BE2C (cell line): ENCODE measurements around the gene AGBL4.

Experiments used
- DNase-seq: peaks from one replicate; pipeline ENCODE4 v3.0.0-alpha.2; 2020
- H3K27me3 ChIP-seq: fragments of 250-450 bp; sonication (Bioruptor Pico); 2 replicates; pipeline ENCODE4 v1.5.1; 2020; ENCODE audit warnings: mild to moderate bottlenecking
- H3K36me3 ChIP-seq: fragments of 250-450 bp; sonication (Bioruptor Pico); 2 replicates; pipeline ENCODE4 v1.5.1; 2020; ENCODE audit warnings: mild to moderate bottlenecking
- H3K4me1 ChIP-seq: fragments of 250-450 bp; sonication (Bioruptor Pico); 2 replicates; pipeline ENCODE4 v1.5.1; 2020
- H3K4me3 ChIP-seq: 2 replicates; pipeline ENCODE4 v1.5.1; 2011; ENCODE audit warnings: low read depth, low read length
- H3K9me3 ChIP-seq: fragments of 250-450 bp; sonication (Bioruptor Pico); 2 replicates; pipeline ENCODE4 v1.5.1; 2020
- TF ChIP-seq, protein P1 (sequence below): IDR thresholded peaks from 2 replicates; pipeline ENCODE4 v1.5.1; 2012; ENCODE audit warnings: mild to moderate bottlenecking, low read depth, low read length

Gene AGBL4

DNA sequence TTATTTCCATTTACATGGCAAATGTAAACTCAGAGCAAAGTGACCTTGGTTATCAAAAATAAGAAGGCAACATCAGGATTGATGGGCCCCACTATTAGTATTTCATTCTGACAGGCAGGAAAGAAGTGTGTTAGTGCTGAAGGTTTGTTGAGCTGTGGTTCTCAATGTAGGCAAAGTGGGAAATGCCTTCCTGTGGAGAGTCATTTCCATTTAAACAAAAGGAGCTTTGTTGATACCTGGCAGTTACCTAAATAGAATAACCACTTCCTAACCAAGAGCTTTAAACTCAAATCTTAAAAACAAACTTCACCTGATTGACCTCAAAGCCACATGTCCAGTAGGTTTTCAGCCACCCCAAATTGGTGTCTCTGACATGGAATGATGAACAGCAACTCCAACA lies 667.2 kb downstream of the AGBL4 start:
- TF ChIP-seq, protein P1, sequence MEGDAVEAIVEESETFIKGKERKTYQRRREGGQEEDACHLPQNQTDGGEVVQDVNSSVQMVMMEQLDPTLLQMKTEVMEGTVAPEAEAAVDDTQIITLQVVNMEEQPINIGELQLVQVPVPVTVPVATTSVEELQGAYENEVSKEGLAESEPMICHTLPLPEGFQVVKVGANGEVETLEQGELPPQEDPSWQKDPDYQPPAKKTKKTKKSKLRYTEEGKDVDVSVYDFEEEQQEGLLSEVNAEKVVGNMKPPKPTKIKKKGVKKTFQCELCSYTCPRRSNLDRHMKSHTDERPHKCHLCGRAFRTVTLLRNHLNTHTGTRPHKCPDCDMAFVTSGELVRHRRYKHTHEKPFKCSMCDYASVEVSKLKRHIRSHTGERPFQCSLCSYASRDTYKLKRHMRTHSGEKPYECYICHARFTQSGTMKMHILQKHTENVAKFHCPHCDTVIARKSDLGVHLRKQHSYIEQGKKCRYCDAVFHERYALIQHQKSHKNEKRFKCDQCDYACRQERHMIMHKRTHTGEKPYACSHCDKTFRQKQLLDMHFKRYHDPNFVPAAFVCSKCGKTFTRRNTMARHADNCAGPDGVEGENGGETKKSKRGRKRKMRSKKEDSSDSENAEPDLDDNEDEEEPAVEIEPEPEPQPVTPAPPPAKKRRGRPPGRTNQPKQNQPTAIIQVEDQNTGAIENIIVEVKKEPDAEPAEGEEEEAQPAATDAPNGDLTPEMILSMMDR, result no peak
- no peaks in the 10 kb centered on the region for H3K27me3 ChIP-seq
- H3K9me3 ChIP-seq, result no peaks in the 10 kb centered on the region

DNA sequence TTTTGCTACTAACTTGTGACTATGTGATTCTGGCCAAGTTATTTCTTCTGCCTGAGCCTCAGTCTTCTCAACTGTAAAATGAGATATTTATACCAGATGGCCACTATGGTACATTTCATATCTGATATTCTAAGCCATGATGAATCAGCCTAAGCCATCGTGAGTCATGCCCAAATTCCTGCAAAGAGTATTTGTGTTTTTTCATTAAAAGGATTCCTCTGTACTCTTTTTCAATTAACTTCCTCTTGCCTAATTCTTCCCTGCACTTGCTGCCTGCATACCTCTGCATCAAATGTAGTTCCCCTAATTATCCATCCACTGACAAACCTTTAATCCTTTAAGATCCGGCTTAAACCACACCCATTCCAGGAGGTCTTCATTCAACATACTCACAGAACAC lies 672.0 kb downstream of the AGBL4 start:
- DNase-seq, result no peak
- H3K36me3 ChIP-seq, result no peaks in the 10 kb centered on the region
- no peaks in the 10 kb centered on the region for H3K4me1 ChIP-seq
- TF ChIP-seq, protein P1, result no peak
- no peaks in the 10 kb centered on the region for H3K9me3 ChIP-seq
- no peak overlapping the region for H3K4me3 ChIP-seq
- H3K27me3 ChIP-seq, result no peaks in the 10 kb centered on the region

More for the DNA sequence above, 667.2 kb downstream of the AGBL4 start:
- DNase-seq, result no peak
- Histone ChIP-seq H3K4me1 (no peaks in the 10 kb centered on the region), H3K4me3 (no peak overlapping the region), H3K36me3 (no peaks in the 10 kb centered on the region)

DNA sequence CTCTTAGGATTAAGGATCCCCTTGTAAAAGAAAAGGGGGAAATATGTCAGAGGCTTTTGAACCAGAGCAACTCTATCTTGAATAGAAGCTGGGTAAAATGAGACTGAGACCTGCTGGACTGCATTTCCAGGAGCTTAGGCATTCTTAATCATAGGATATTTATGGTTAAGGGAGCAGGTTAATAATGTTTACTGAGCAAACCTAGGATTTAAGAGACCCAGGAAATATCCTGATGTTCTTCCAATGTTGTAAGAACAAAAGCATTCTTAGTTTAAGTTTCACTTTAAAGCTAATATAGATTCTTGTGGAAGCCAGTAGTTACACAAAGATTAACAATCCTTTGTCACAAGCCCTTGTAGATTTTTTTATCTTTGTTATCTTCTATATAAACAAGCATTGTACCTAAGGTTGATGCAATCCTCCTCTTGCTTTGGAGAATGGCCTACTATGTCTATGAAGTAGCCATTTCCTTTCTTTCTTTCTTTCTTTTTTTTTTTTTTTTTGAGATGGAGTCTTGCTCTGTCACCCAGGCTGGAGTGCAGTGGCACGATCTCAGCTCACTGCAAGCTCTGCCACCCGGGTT lies 676.9 kb downstream of the AGBL4 start:
- DNase-seq, result no peak
- H3K36me3 ChIP-seq, result no peaks in the 10 kb centered on the region
- no peaks in the 10 kb centered on the region for H3K9me3 ChIP-seq
- no peak overlapping the region for H3K4me3 ChIP-seq
- H3K4me1 ChIP-seq, result no peaks in the 10 kb centered on the region
- H3K27me3 ChIP-seq, result no peaks in the 10 kb centered on the region
- TF ChIP-seq, protein P1, result no peak

DNA sequence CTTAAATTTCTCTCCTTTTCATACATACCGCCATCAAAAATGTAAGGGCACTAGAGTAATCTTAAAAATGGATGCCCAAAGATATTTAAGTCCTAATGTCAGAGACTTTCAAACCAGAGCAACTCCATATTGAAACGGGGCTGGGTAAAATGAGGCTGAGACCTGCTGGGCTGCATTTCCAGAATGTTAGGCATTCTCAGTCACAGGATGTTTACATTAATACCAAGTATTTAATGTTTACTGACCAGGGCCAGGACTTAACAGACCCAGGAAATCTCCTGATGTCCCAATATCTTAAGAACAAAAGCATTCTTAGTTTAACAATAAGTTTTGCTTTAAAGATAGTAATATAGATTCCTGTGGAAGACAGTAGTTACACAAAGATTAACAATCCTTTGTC lies 683.2 kb downstream of the AGBL4 start:
- Histone ChIP-seq H3K27me3 (no peaks in the 10 kb centered on the region), H3K4me3 (no peak overlapping the region), H3K9me3 (no peaks in the 10 kb centered on the region), H3K36me3 (no peaks in the 10 kb centered on the region), H3K4me1 (no peaks in the 10 kb centered on the region)
- no peak for DNase-seq
- TF ChIP-seq, protein P1, result no peak

DNA sequence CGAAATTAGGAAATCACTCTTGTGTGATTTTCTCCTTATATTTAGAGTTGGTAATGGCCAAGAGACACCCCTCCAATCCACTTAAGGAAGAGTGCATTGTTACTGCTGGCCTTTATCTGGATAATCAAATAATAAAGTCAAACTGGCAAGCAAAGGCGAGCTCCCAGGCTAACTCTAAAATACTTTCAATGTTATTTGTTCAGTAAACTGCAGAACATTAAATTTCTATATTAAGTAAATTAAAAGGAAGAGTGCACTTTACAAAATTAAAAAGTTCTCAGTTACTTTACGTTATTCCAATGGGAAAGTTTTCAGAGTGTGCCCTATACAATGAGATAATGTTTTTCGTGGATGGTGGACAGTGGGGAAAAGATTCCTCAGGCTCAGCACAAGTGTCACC lies 684.7 kb downstream of the AGBL4 start:
- Histone ChIP-seq H3K4me3 (no peak overlapping the region), H3K4me1 (no peaks in the 10 kb centered on the region), H3K36me3 (no peaks in the 10 kb centered on the region), H3K9me3 (no peaks in the 10 kb centered on the region), H3K27me3 (no peaks in the 10 kb centered on the region)
- TF ChIP-seq, protein P1, result no peak
- DNase-seq, result no peak

DNA sequence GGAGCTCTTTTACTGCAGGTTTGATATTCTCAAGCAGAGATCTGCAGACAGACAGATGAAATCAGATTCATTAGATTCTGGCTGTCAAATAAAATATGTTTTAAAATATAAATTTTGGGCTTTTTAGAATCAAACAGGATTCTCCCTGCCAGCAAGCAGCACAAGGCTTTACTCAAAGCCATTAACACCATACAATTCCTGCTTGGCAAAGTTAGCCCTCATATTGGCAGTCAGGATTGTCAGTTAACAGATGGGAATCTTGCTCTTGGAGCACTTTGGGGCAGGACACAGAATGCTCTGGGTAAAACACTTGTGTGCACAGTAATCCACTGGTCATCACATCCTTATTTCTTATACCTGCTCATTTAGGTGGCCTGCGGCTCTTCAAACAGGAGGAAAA lies 686.5 kb downstream of the AGBL4 start:
- TF ChIP-seq, protein P1, result no peak
- H3K9me3 ChIP-seq, result no peaks in the 10 kb centered on the region
- DNase-seq, result no peak
- H3K4me1 ChIP-seq, result no peaks in the 10 kb centered on the region
- no peak overlapping the region for H3K4me3 ChIP-seq
- H3K36me3 ChIP-seq, result no peaks in the 10 kb centered on the region
- H3K27me3 ChIP-seq, result no peaks in the 10 kb centered on the region
